Astrocyte of the spinal cord (primary cell): ENCODE results near the gene VWA3B.
A peak's percentile ranks its signal among the peaks of the same experiment; 100 is the strongest.

Experiments used
- DNase-seq: peaks from one replicate; pipeline ENCODE4 v3.0.0; 2011; ENCODE audit warnings: low read depth, low spot score
- H3K4me3 ChIP-seq: 2 replicates; pipeline ENCODE4 v1.5.1; 2011; ENCODE audit warnings: low read depth, mild to moderate bottlenecking, low read length, moderate library complexity
- in situ Hi-C: cut with HindIII; loops from 2 replicates; pipeline ENCODE4 v1.10.0; 2017; ENCODE audit warnings: low sequenced_read_pairs
- TF ChIP-seq, protein P1 (sequence below): IDR thresholded peaks from 2 replicates; pipeline ENCODE4 v1.5.1; 2012; ENCODE audit warnings: low read depth, mild to moderate bottlenecking, low read length, inconsistent platforms

The VWA3B gene

DNA sequence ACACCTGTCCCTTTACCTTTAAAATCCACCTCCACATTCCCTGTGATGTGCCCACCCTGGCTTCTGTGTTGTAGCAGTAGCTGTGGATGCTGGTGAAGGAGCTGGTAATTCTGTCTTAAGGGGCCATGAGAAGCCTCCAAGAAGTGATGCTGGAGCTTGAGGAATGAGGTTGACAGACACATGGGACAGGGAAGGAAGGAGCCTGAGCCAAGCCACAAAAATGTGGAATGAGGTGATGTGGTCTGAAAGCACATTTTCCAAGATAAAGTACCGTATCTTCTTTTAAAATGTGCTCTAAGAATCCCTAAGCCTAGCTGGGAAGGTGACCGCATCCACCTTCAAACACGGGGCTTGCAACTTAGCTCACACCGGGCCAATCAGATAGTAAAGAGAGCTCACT is 31.2 kb downstream of the VWA3B start:
- in situ Hi-C loops, result no loop called here
- TF ChIP-seq, protein P1, sequence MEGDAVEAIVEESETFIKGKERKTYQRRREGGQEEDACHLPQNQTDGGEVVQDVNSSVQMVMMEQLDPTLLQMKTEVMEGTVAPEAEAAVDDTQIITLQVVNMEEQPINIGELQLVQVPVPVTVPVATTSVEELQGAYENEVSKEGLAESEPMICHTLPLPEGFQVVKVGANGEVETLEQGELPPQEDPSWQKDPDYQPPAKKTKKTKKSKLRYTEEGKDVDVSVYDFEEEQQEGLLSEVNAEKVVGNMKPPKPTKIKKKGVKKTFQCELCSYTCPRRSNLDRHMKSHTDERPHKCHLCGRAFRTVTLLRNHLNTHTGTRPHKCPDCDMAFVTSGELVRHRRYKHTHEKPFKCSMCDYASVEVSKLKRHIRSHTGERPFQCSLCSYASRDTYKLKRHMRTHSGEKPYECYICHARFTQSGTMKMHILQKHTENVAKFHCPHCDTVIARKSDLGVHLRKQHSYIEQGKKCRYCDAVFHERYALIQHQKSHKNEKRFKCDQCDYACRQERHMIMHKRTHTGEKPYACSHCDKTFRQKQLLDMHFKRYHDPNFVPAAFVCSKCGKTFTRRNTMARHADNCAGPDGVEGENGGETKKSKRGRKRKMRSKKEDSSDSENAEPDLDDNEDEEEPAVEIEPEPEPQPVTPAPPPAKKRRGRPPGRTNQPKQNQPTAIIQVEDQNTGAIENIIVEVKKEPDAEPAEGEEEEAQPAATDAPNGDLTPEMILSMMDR, result no peak
- peak; percentile 38 for DNase-seq

DNA sequence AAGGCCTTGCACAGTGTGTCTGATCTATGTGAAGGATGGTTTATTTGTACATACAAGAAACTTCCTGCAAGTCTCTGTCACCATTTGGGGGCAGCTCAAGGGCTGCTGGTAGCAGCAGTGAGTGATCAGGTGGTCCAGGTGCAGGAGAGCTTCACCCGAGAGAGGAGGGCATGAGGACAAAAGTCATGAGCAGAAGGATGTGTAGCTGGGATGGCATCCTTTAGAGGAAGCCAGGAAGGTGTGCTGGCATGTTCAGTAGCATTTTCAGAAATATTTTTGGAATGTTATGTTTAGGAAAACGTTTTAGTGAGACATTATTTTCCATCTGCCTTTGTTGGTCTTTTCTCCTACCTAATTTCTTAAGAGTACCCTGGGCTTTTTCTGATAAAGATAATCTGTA is 31.9 kb downstream of the VWA3B start:
- TF ChIP-seq, protein P1, result no peak
- in situ Hi-C loops, result no loop called here
- no peak overlapping the region for H3K4me3 ChIP-seq
- no peak for DNase-seq

More for the DNA sequence above, 31.2 kb downstream of the VWA3B start:
- H3K4me3 ChIP-seq, result no peak overlapping the region

DNA sequence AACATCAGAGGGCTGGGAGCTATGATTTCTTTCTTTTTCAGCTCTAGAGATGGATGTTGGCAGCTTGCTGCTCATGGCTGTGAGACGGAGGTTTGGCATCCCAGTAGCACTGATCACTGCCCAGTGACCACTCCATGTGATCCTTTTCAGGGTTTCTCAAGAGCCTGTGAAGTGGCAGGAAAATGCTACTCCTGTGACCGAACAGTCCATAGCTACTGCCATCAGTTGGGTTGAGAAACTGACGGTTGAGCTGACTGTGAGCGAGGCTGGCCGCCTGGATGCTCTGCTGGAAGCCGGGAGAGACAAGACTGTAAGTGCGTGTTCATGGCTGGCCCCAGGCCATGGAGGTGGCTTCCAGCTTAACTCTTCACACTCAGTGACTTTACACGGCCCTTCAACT is 34.2 kb downstream of the VWA3B start:
- no peak overlapping the region for H3K4me3 ChIP-seq
- in situ Hi-C loops, result no loop called here
- no peak for DNase-seq
- TF ChIP-seq, protein P1, result no peak

DNA sequence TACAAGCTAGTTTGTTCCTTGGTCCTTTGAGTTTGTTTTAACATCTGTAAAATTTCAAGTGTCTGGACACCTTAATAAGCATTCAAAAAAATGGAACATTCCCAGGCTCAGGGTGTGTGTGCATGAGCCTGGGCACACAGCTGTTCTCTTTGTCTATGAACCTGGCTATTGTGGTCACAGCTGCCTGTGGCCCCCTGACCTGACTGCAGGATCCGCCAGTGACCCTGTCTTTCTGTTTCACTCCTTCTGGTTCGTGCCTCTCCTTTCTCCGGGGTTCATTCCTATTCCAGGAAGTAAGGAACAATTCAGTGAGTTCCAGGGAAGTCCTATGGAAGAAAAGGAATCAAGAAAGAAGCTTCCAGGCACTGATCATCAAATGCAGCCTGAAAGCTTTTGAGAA is 35.6 kb downstream of the VWA3B start:
- no peak overlapping the region for H3K4me3 ChIP-seq
- in situ Hi-C loops, result no loop called here
- TF ChIP-seq, protein P1, result no peak
- DNase-seq, result no peak

DNA sequence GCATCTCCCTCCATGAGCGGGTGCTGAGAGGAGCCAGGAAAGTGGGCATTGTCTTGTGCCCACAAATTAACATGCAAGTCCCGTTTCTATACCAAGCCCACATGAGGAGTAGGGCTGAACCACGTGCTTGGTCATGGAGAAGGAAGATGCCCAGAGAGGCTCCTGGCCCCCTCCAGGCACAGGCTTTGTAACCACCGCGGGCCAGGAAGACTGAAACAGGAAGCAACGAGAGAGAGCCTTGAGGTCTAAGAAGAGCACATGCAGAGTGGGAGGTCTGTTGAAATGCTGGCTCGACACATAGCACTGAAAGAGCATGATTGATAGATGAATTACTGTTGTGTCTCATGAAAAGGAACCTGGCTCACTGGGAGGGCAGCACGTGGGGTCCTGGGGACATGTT is 36.3 kb downstream of the VWA3B start:
- in situ Hi-C loops, result no loop called here
- no peak for DNase-seq
- H3K4me3 ChIP-seq, result no peak overlapping the region
- TF ChIP-seq, protein P1, result no peak

DNA sequence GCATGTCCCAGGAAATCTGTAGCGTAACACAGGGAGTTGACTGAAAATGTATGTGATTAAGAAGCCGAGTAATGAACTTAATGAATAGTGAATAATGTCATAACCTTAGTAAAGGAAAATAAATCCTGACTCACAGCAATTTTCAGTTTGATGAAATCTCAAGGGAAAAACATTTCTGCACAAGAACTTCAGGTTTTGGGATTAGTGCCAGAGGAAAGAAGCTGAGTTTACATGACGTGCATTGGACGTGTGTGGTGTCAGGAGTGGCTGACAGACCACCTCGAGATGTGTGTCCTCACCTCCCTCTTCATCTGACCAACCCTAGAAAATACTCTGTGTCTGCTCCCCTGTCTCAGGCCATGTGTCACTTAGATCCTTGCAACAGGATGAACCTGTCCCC is 39.1 kb downstream of the VWA3B start:
- in situ Hi-C loops, result no loop called here
- DNase-seq, result no peak
- H3K4me3 ChIP-seq, result no peak overlapping the region
- TF ChIP-seq, protein P1, result no peak
